ENCODE measurements around the gene AIG1.

Gene AIG1

DNA sequence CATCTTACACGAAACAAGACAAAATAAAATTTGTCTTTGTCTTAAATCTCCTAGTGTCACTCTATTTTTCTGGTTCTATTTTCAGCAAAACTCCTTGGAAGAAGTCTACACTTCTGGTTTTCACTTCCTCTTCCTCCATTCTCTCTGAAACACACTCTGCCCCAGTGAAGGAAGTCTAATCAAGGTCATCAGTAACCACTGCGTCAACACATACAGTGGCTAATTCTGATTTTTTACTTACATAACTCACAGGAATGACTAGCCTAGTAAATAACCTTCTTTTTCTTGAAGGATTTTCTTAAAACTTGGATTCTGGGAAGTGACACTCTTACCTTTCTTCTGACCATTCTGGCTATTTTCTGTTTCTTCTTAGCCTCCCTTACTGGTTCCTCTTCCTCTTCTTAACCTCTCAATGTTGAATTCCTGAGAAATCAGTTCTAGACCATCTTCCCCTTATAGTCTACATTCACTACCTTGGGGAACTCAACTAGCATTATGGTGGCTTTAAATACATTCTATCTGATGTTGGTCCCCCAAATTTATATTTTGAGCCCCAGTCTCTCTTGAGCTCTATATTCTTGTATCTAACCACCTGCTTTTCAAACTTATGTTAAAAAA lies 37.5 kb downstream of the AIG1 start:
- DNase-seq = no peak

DNA sequence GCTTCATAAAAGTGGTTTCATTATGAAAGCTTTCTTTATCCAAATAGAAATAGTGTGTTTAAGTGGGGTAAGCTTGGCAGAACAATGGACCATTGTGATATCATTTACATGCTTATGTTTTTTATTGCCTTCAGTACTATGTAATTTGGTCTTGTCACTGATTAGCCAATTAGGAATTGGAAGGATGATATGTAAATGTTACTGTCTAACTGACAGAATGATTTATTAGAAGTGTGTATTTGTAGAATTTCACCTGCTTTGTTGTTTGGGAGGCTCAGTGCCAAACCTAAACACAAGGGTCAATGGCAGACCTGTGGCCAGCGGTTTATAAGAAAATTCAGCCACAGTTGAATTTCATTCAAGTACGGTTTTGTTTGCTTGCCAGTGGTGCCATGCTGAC lies 39.0 kb downstream of the AIG1 start:
- no peak for DNase-seq

DNA sequence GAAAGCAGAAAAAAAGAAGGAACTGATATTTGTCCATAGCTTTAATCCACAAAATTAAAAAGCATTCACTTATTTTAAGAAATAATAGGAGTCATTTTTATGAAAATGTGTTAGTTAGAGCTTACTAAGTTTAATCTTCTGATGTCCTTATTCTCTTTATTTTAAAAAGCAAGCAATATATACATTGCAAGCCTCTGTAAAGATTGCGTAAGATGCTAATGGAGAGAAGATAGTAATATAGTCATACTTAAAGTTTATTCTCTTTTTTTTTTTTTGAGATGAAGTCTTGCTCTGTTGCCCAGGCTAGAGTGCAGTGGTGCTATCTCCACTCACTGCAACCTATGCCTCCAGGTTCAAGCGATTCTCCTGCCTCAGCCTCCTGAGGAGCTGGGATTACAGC lies 39.7 kb downstream of the AIG1 start:
- no peak for DNase-seq

DNA sequence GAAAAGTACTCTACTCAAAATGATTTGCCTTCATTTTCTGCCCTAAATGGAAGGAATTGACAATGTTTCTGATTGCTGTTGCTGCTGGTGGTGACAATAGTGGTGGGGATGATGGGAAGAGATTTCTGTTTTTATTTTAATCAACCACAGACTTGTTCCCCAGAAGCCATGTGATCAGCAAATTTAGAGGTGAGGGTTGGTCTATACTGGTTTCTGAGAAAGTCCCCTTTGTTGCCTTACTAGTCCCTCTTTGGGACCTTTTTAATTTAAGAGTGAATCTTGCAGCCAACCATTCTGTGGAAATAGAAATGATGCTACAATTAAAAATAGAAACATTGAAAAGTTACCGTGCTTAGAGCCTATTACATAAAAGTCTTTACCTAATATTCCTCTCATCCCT lies 43.2 kb downstream of the AIG1 start:
- no peak for DNase-seq

DNA sequence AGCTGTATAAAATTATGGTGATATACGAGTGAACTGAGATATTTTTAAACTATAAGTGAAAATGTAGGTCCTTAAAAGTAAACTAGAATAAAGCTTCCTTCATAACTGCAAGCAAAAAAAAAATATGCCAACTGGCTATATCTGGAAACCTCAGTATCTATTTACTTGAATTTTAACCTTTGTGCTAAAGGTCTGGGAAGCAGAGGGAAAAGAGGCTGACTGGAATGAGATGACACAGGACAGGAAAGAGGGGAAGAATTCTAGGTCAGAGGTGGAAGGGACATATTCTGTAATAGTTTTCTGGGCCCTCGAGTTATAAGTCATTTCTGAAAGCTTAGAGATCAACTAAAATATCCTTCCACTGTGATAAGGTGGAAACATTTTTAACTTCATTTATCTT lies 46.8 kb downstream of the AIG1 start:
- DNase-seq = no peak

DNA sequence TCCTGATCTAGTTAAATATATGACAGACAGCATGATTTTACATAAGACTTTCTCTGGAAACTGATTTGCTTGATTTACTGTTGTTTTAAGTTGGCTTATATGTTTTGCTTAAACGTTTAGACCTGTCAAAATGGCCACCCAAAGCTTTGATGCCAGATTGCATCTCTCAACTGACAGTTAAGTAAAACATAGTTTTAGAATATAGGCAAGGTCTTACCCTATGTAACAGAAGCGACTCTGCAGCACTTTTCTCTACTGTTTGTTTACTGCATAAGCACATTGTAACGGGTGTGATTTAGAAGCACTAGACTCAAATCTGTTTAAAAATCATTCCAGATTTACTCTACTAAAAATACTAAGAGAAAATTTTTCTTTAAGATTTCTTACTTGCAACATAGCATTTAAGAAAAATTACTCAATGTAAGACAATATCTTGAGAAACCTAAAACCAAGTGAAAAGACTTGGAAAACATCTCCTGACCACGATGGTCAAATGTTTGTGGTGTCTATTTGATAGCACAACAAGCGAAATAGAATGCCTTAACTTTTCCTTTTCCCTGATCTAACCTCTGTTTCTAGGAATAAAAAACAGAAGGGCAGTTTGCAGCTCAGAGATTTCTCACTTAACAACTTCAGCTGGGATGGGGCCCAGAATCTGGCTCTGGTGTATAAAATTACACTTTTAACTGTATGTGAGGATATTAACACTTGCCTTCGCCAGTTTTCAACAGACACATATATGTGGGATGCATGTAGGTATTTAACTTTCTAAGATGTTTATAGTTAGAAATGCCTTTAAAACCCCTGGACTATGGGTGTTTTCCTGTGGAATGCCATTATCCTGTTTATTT lies 47.4 kb downstream of the AIG1 start:
- no peak for DNase-seq

DNA sequence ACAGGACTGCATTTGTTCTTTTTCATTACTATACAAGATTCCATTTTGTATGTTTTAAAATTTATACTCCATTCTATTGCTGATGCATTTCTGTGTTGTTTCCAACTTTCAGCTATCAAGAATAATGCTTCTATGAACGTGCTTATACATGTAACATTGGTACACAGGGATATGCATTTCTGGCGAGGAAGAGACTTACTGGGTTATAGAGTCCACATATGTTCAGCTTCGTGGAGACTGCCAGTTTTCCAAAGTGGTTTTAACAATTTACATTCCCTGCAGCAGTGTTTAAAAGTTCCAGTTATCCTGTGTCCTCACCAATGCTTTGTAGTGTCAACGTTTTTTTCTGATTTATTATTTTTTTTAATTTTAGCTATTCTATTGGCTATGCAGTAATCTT lies 48.5 kb downstream of the AIG1 start:
- DNase-seq = no peak

DNA sequence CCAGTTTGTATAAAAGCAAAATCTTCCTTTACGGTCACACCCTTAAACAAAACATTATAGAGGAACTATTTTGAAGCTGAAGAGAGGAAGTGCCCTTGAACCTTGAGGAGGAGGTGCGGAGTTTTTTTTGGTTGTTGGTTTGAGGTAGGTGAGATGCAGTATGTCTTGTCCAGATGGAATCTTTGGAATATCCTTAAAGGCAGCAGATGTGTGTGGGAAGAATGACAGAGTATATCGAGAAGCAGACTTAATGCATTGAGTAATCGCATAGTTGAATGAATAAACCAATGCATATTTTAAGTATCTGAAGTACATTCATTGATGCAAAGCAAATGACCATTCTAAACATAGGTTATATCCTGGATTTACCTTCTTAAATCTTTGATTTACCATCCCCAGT lies 49.9 kb downstream of the AIG1 start:
- DNase-seq = no peak

DNA sequence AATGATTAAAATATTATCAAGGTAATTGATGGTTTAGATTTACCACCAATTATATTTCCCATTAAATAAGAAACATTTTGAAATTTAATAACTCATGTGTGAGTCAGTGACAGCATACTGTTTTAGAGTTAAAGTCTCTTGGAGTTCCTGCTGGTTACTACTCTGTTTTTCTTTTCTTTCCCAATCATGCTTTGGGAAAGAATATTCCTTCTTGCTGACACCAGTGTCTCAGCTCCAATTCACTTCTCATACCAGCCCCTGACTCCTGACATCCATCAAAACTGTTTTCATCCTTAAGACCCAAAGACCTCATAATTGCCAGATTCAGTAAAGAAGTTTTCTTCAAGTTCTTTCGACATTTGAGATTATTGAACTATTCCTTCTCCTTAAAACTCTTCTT lies 50.3 kb downstream of the AIG1 start:
- no peak for DNase-seq

DNA sequence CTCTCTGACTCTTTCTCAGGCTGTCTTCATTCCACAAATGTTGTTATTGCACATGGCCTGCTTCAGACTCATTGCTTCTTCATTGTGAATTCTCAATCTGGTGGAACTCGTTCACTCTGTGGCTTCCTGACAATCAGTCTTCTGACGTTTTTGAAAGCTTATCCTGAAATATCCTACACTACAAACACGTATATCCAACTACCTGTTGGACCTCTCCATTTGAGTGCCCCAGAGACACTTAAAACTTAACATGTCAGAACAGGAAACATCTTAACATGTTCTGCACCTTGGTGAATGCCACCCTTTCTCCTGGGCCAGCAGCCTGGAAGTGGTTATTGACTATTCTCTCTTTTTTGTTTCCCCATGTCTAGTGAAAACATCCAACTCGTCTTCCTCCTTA lies 50.8 kb downstream of the AIG1 start:
- no peak for DNase-seq

DNA sequence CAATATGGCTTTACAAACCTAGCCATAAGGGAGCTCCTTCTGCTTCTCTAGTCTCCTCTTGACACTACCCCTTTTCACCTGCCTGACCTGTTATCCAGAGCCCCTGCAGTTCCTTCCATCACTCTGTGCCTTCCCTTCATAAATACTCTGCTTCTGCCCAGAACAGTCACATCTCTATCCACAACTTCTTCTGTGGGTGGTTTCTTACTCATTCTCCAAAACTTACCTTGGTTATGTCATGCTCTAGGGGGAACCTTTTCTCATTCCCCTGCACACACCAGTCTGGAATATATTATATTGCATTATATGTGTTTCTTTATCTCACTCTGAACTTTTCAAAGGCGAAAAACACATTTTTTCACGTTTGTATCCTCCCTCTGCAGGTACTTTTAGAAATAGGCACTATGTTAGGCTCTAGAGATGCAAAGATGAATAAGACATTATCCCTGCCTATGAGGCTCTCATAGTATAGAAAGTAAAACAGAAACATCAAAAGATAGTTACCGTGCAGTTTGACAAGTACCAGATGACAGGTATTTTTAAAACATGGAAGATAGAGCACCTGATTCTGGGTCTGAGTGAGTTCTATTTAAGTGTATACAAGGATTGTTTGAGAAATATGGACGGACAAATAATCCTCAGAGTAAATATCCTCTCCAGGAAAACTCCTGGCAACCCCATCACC lies 51.5 kb downstream of the AIG1 start:
- no peak for DNase-seq

DNA sequence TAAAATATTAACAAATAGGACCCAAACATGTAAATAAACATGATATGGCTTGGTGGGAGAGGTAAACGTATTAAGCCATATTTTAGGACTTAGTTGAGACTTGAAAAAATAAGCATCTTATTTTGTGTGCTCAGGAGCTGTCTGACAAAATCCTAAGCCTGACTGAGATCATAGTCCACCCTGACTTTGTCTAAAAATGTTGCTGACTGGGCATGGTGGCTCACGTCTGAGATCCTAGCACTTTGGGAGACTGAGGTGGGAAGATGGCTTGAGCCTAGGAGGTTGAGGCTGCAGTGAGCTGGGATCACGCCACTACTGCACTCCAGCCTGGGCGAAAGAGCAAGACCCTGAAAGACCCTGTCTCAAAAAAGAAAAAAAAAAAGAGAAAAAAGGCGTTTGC lies 52.1 kb downstream of the AIG1 start:
- no peak for DNase-seq

DNA sequence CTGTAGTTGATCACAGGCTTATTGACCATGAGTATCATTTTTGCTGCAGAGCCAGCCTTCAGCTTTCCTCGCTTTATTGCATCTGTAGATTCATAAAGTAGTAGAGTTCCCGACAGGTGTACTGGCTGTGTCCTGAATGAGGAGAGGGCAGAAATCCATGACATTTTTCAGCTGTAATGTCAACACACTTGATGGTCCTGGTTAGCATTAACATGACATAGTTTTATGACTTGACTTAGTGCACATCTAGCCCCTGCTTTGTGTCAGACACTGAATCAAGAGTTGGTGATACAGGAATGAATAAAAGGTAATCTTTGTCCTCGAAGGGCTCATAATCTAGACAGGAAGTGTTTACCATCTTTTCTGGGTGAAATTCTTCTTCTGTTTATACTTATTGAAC lies 55.0 kb downstream of the AIG1 start:
- DNase-seq = no peak

DNA sequence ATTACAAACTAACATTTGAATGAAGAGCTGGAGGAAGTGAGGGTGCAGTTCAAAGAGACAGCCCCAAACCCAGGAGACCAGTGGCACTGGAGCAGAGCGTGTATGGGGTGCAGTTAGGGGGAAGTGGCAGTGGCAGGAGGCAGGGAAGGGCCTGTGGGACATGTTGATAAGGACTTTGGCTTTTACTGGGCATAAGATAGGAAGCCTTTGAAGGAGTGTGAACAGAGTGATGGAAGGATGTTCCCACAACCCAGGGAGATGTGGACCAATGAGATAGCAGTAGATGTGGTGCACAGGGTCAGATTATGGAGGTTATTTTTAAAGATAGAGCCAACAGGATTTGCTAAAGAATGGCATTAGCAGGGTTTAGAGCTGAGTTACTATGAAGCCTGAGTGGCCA lies 56.4 kb downstream of the AIG1 start:
- no peak for DNase-seq

DNA sequence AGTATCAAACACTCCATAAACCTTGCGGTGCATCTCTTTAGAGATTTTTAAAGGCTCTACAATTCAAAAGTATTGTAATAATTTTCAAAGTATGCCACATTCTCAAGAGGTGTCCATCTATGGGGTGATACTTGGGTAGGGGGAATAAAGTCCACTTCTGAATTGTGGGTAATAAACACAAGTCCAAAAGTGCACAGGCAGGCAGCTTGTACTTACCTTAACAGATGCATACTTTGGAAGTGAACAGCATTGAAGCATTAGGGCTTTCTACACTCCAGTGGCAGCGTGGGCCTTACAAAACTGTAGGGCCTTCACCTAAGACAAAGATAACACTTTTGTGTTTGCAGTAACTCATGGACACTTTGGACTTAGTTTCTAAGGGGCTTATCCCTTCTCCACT lies 58.6 kb downstream of the AIG1 start:
- DNase-seq = no peak

DNA sequence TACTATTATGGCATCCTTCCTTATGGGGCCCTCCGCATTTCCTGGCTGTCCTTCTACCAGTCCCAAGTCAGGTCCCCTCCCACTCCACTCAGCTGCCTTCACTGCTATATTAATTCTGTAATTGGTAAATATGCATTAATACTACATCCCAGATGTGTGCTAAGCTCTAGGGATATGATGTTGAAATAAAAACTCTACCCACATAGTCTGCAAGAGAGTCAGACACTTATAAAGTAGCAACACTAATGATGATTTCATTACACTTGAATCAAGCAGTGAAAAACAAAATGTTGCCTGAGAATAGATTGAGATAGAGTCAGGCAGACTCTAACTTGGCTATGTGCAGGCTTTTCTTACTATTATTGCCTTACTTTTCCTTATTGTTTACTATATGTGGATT lies 62.4 kb downstream of the AIG1 start:
- no peak for DNase-seq

DNA sequence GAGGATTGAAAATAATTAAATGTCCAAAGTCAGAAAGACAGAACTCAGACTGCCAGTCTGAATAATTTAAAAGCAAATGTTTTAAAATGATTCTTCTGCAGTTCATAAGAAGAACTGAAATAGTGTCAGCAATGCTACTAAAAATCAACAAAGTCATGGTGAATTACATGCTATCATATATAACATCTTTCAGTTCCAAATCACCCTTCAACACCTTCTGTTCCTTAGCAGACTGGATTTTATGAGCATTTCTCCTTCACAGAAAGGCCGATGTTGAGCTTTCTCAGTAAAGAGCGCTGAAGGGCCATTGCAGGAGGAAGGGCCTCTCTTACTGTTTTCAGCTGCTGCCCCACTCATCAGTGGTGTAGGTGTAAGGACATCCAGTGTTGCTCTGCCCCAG lies 63.3 kb downstream of the AIG1 start:
- no peak for DNase-seq

DNA sequence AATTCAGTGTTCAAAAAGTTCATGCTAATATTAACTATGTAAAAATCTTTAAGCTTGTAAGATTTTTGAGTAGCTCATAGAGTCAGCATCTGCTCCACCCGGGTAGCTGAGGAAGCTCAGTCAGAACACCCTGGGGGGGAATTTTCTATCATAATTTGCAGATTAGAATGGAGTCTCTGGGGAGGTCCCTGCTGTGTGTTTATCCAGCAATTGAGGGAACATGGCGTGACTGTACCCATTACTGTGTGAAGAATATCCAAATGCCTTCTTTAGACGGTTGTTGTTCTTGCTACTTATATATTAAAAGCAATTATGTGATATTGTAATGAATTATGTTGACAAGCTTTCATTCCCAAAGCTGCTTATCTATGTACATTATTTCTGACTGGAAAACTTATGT lies 64.8 kb downstream of the AIG1 start:
- no peak for DNase-seq

DNA sequence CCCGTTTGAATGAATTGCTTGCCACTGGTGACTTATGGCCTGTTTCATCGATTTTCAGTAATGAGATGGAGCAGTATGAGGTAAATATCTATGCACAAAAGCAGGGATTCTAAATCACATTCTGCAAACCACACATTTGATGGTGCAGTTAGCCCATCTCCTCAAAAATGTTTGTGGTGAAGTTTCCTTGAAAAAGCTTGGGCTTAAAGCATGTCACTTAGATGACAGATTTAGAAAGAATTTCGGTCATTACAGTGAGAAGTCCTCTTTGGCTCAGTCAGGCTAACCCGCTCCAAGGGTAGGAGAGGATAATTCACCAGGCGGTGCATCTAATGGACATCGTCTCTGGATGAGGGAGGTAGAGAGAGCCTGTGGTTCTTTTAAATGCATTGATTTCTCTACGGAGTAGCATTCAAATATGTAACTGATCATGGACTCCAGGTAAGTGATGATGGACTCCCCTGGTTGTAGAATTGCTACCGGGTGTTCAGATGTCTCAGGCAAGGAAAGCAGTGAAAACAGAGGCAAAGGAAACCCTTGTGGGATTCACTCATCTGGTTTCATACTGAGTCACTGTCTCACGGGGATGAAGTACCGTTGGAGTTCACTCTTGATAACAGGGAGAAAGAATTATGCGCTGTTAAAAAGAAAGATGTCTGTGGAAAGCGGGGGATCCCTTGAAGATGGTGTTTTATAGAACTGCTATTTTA lies 65.3 kb downstream of the AIG1 start:
- peak; percentile 26 for DNase-seq

DNA sequence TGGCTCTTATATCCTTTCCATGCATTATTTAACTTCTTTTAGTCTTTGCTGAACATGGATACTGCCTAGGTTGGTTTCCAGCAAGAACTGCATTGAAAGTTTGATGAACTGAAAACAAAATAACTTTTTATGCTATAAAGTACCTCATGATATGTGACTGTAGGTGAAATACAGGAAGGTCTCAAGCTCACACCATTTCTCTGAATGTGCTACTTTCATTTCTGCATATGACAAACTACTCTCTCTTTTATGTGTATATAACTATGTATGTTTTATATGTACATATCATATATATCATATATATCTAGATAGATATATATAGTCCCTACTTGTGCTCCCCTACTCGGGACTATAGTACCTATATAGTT lies 65.9 kb downstream of the AIG1 start:
- peak; percentile 4 for DNase-seq

DNA sequence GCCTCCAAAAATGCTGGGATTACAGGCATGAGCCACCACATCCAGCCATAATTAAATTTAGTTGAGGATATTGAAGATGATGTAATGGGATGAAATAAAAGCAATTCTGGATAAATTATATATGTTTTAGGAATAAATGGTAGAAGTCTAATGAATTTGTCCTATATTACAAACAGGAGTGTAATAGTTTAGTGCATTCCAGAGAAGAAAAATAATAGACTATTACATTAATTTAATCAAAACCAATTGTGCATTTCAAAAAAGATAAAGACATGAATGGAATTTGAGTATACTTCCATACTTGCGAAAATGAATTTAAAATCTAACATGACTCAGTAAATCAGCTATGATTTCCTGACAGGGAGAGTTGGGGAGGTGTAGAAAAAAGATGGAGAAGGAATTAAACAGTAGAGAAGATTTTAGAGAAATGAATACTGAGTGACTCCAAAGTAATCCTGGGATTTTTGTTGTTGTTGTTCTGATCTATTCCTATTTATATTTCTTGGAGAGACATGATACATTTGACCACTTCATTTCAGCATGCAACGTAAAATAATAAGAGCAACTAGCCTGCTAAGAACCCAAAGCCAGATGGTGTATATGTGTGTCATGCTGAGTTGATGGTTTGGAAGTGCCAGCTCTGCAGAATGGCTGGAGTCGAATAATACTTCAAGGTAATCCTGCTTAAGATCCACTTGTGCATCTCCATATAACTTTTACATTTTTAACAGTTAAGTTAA lies 67.4 kb downstream of the AIG1 start:
- DNase-seq = no peak

DNA sequence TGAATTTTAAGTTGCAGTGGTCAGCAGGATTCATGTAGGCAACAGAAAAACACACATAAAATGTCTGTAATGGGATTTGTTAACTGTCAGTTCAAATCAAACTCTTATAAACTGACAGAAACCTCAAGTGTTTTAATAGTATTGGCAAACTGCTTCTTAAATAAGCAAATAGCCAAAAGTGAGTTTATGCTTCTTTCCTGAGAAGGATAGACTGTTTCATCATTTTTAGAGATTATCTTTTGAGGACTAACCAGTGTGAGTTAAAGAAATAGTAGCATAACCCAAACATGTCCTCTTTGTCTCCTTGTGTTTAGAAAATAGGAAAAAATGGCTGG lies 68.0 kb downstream of the AIG1 start:
- no peak for DNase-seq

DNA sequence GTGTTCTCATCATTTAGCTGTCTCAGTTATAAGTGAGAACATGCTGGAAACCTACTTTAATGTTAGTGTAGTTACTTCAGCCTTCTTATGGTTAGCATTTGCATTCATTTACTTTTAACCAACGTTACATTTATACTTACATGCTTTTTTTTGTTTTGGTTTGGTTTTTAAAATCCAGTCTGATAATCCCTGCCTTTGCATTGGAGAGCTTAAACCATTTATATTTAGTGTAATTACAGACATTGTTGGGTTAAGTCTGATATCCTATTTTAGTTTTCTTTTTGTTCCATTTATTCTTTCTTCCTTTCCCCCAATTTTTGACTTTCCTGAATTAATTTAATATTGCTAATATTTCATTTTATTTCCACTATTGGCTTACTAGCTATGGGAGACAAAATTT lies 70.2 kb downstream of the AIG1 start:
- DNase-seq = no peak
